GM11168 (cell line): Measurements from ENCODE around the gene CDC25C.

Experiments
- in situ Hi-C: fragments of 300-500 bp; cut with MboI; formaldehyde crosslinking; loops from one replicate; pipeline ENCODE4 v1.12.0; 2022; ENCODE audit warnings: low sequenced_read_pairs; ENCODE audit not compliant: unreplicated experiment

Gene CDC25C

GRCh38 chr5:138331449-138332368 lies at the start of gene CDC25C:
Gene CDC25C, minus strand, starts transcription at chr5:138331804. Its CDS starts 624 bp downstream, at chr5:138331180.
- in situ Hi-C loops = no loop called here

- in situ Hi-C loops = no loop called here
Observed at GRCh38 chr5:138372653-138373052, 41.0 kb upstream of the CDC25C start.

- in situ Hi-C loops = no loop called here
Observed at GRCh38 chr5:138372225-138372624, 40.6 kb upstream of the CDC25C start.

- in situ Hi-C loops = no loop called here
Observed at GRCh38 chr5:138371454-138371853, 39.9 kb upstream of the CDC25C start.

GRCh38 chr5:138370537-138370936 lies 38.9 kb upstream of the CDC25C start:
- in situ Hi-C loops = no loop called here

GRCh38 chr5:138369706-138370105 lies 38.1 kb upstream of the CDC25C start:
- in situ Hi-C loops = loop anchor here (10.0 kb wide), 1 partner anchor 525 kb away; no protein-coding TSS in a partner anchor

GRCh38 chr5:138369261-138369660 lies 37.7 kb upstream of the CDC25C start:
- in situ Hi-C loops = loop anchor here (10.0 kb wide), 1 partner anchor 524 kb away; no protein-coding TSS in a partner anchor

GRCh38 chr5:138366632-138367382 lies 35.2 kb upstream of the CDC25C start:
- in situ Hi-C loops = loop anchor here (10.0 kb wide), 1 partner anchor 522 kb away; no protein-coding TSS in a partner anchor

- in situ Hi-C loops = loop anchor here (10.0 kb wide), 1 partner anchor 520 kb away; no protein-coding TSS in a partner anchor
Observed at GRCh38 chr5:138364576-138364975, 33.0 kb upstream of the CDC25C start.

- in situ Hi-C loops = loop anchor here (10.0 kb wide), 1 partner anchor 516 kb away; no protein-coding TSS in a partner anchor
Observed at GRCh38 chr5:138360941-138361452, 29.4 kb upstream of the CDC25C start.

GRCh38 chr5:138359621-138360020 lies 28.0 kb upstream of the CDC25C start:
- in situ Hi-C loops = loop anchor here (10.0 kb wide), 1 partner anchor 515 kb away; no protein-coding TSS in a partner anchor

- in situ Hi-C loops = no loop called here
Observed at GRCh38 chr5:138354926-138355378, 23.3 kb upstream of the CDC25C start.

- in situ Hi-C loops = no loop called here
Observed at GRCh38 chr5:138354387-138354786, 22.8 kb upstream of the CDC25C start.

- in situ Hi-C loops = no loop called here
Observed at GRCh38 chr5:138353560-138354080, 22.0 kb upstream of the CDC25C start.

GRCh38 chr5:138352722-138353559 lies 21.3 kb upstream of the CDC25C start:
- in situ Hi-C loops = no loop called here

GRCh38 chr5:138352071-138352721 lies 20.6 kb upstream of the CDC25C start, which contains the start of gene KDM3B:
Gene KDM3B, plus strand, starts transcription at chr5:138352685. Its CDS starts 111 bp downstream, at chr5:138352796.
- in situ Hi-C loops = no loop called here

- in situ Hi-C loops = no loop called here
Observed at GRCh38 chr5:138351517-138351916, 19.9 kb upstream of the CDC25C start.

GRCh38 chr5:138351056-138351455 lies 19.5 kb upstream of the CDC25C start:
- in situ Hi-C loops = no loop called here

- in situ Hi-C loops = no loop called here
Observed at GRCh38 chr5:138350563-138350890, 18.9 kb upstream of the CDC25C start.
